ENCODE data around the gene SCYL3. TPM values are rescaled to one million over a fixed set of nuclear protein-coding genes. Genes with fewer than 3 reads are reported as not detected.

The SCYL3 gene
- total RNA-seq, 1 experiment from 2014 or later, result 7.8 TPM

GRCh38 chr1:169824153-169824552 is 69.5 kb downstream of the SCYL3 start:
- CTCF ChIA-PET, result no interaction called here
- POLR2A ChIA-PET (ENCODE audit: unreplicated experiment), result no interaction called here
- BruUV-seq (replicated peaks), result no TSS peak

GRCh38 chr1:169821500-169821899 is 72.2 kb downstream of the SCYL3 start:
- ChIA-PET POLR2A (ENCODE audit: unreplicated experiment) (no interaction called here), CTCF (interaction anchor here (0.6 kb wide), 1 partner anchor 14 kb away, joined by 5 read pairs; no protein-coding TSS in a partner anchor)
- no peak overlapping the region for H3K27ac ChIP-seq
- H3K4me2 ChIP-seq, result no peak overlapping the region
- H3K36me3 ChIP-seq (ENCODE audit: low read depth), result peaks cover 10% of the 10 kb centered on the region
- no peaks in the 10 kb centered on the region for H3K27me3 ChIP-seq (ENCODE audit: insufficient read depth, low read depth)
- H3K4me1 ChIP-seq (replicated peaks; ENCODE audit: insufficient read depth), result no peaks in the 10 kb centered on the region
- BruUV-seq (replicated peaks), result no TSS peak
- no peak overlapping the region for H3K4me3 ChIP-seq
- intact Hi-C loops (cut with micrococcal nuclease; ENCODE audit: unreplicated experiment), result no loop called here
- no peaks in the 10 kb centered on the region; the same call in 1 of the 2 replicates for H4K20me1 ChIP-seq (ENCODE audit: insufficient read depth)
- no peaks in the 10 kb centered on the region for H3K9me3 ChIP-seq (ENCODE audit: insufficient read depth, low read depth)
- no peaks in the 10 kb centered on the region for H3K79me2 ChIP-seq (ENCODE audit: low read depth)
- H3F3A ChIP-seq (ENCODE audit: insufficient read depth, low read depth), result no peaks in the 10 kb centered on the region
- H2AFZ ChIP-seq, result no peak overlapping the region
- TF ChIP-seq EZH2 (IDR thresholded peaks at IDR 0.05; ENCODE audit: low read depth) (no peak), CTCF (conservative IDR thresholded peaks at IDR 0.05) (no peak)
- DNase-seq, result no peak
- no peaks in the 10 kb centered on the region for H3K9me2 ChIP-seq (ENCODE audit: insufficient read depth)

More at GRCh38 chr1:169824153-169824552, 69.5 kb downstream of the SCYL3 start:
- intact Hi-C loops (cut with micrococcal nuclease; ENCODE audit: unreplicated experiment), result no loop called here
- Histone ChIP-seq H3F3A (ENCODE audit: insufficient read depth, low read depth) (no peaks in the 10 kb centered on the region), H3K4me1 (replicated peaks; ENCODE audit: insufficient read depth) (no peaks in the 10 kb centered on the region), H3K27me3 (ENCODE audit: insufficient read depth, low read depth) (no peaks in the 10 kb centered on the region), H3K9me2 (ENCODE audit: insufficient read depth) (no peaks in the 10 kb centered on the region), H4K20me1 (ENCODE audit: insufficient read depth) (no peaks in the 10 kb centered on the region; the same call in 1 of the 2 replicates), H3K4me3 (no peak overlapping the region), H3K36me3 (ENCODE audit: low read depth) (peaks cover 22% of the 10 kb centered on the region), H2AFZ (no peak overlapping the region), H3K9me3 (ENCODE audit: insufficient read depth, low read depth) (no peaks in the 10 kb centered on the region), H3K27ac (no peak overlapping the region), H3K4me2 (no peak overlapping the region), H3K79me2 (ENCODE audit: low read depth) (no peaks in the 10 kb centered on the region)
- no peak for TF ChIP-seq EZH2 (IDR thresholded peaks at IDR 0.05; ENCODE audit: low read depth)
- no peak for TF ChIP-seq CTCF (conservative IDR thresholded peaks at IDR 0.05)
- no peak for DNase-seq

- Histone ChIP-seq H3F3A (ENCODE audit: insufficient read depth, low read depth) (no peaks in the 10 kb centered on the region), H3K27me3 (ENCODE audit: insufficient read depth, low read depth) (no peaks in the 10 kb centered on the region), H3K4me1 (replicated peaks; ENCODE audit: insufficient read depth) (no peaks in the 10 kb centered on the region), H3K4me3 (no peak overlapping the region), H2AFZ (no peak overlapping the region), H3K4me2 (0 out of 2 replicates have a peak overlapping the region, but pooled peaks have one; percentile 3), H3K9me2 (ENCODE audit: insufficient read depth) (no peaks in the 10 kb centered on the region), H4K20me1 (ENCODE audit: insufficient read depth) (no peaks in the 10 kb centered on the region), H3K36me3 (ENCODE audit: low read depth) (peaks cover 29% of the 10 kb centered on the region), H3K79me2 (ENCODE audit: low read depth) (no peaks in the 10 kb centered on the region), H3K9me3 (ENCODE audit: insufficient read depth, low read depth) (no peaks in the 10 kb centered on the region), H3K27ac (peak overlapping the region; percentile 47; the same call in 1 of the 2 replicates)
- BruUV-seq (replicated peaks), result no TSS peak
- ChIA-PET POLR2A (ENCODE audit: unreplicated experiment) (no interaction called here), CTCF (no interaction called here)
- intact Hi-C loops (cut with micrococcal nuclease; ENCODE audit: unreplicated experiment), result no loop called here
- TF ChIP-seq CTCF (conservative IDR thresholded peaks at IDR 0.05) (no peak), EZH2 (IDR thresholded peaks at IDR 0.05; ENCODE audit: low read depth) (no peak)
- peak in 1 of 2 experiments; percentile 42 for DNase-seq
Measured at GRCh38 chr1:169816617-169817016, 77.1 kb downstream of the SCYL3 start.

Data from PC-9 (cell line).